Astrocyte (in vitro differentiated cells and primary cell): ENCODE results near the gene SLC12A4. TPM values are rescaled to one million over a fixed set of nuclear protein-coding genes. Genes with fewer than 3 reads are reported as not detected.
A peak's percentile ranks its signal among the peaks of the same experiment; 100 is the strongest.

ENCODE experiments used
- DNase-seq: peaks from one replicate; pipeline ENCODE4 v3.0.0-alpha.2; 2010; ENCODE audit warnings: low read depth
- FAIRE-seq: peaks from 2 replicates; lab custom pipeline; 2011; peaks lifted over from hg19 to GRCh38; lab: Jason Lieb, UNC
- H2AFZ ChIP-seq: 2 replicates; pipeline ENCODE4 v1.6.0; 2012; ENCODE audit warnings: low read depth, low read length, inconsistent platforms
- H3K27ac ChIP-seq: 2 replicates; pipeline ENCODE4 v1.5.1; 2011; ENCODE audit warnings: low read depth, low read length, inconsistent platforms
- H3K27me3 ChIP-seq: 2 replicates; pipeline ENCODE4 v1.6.0; 2011; ENCODE audit warnings: low read length, inconsistent platforms; ENCODE audit not compliant: insufficient read depth
- H3K36me3 ChIP-seq: 2 replicates; pipeline ENCODE4 v1.5.1; 2011; ENCODE audit warnings: low read length, inconsistent platforms; ENCODE audit not compliant: insufficient read depth
- H3K4me1 ChIP-seq: 2 replicates; pipeline ENCODE4 v1.5.1; 2011; ENCODE audit warnings: low read length, inconsistent platforms; ENCODE audit not compliant: insufficient read depth
- H3K4me2 ChIP-seq: 2 replicates; pipeline ENCODE4 v1.6.0; 2012; ENCODE audit warnings: low read length, inconsistent platforms
- H3K4me3 ChIP-seq: 2 replicates; pipeline ENCODE4 v1.5.1; 2011; ENCODE audit warnings: low read depth, mild to moderate bottlenecking, low read length, inconsistent platforms; ENCODE audit not compliant: insufficient read depth
- H3K79me2 ChIP-seq: 2 replicates; pipeline ENCODE4 v1.6.0; 2012; ENCODE audit warnings: mild to moderate bottlenecking, low read length, inconsistent platforms; ENCODE audit not compliant: insufficient read depth
- H3K9ac ChIP-seq: 2 replicates; pipeline ENCODE4 v1.6.0; 2012; ENCODE audit warnings: mild to moderate bottlenecking, low read length, inconsistent platforms
- H3K9me3 ChIP-seq: 2 replicates; pipeline ENCODE4 v1.5.1; 2012; ENCODE audit warnings: low read depth, mild to moderate bottlenecking, low read length, inconsistent platforms; ENCODE audit not compliant: insufficient read depth
- H4K20me1 ChIP-seq: 2 replicates; pipeline ENCODE4 v1.6.0; 2012; ENCODE audit warnings: low read length, inconsistent platforms; ENCODE audit not compliant: insufficient read depth
- H3K27ac Mint-ChIP-seq: one replicate; pipeline ENCODE4 v1.8.0; 2021; ENCODE audit warnings: mild to moderate bottlenecking, mixed read lengths; ENCODE audit not compliant: unreplicated experiment
- H3K27me3 Mint-ChIP-seq: one replicate; pipeline ENCODE4 v1.8.0; 2021; ENCODE audit warnings: low read depth, mixed read lengths; ENCODE audit not compliant: unreplicated experiment
- H3K36me3 Mint-ChIP-seq: one replicate; pipeline ENCODE4 v1.8.0; 2021; ENCODE audit warnings: low read depth, mixed read lengths; ENCODE audit not compliant: unreplicated experiment
- H3K4me1 Mint-ChIP-seq: one replicate; pipeline ENCODE4 v1.8.0; 2021; ENCODE audit warnings: low read depth, mixed read lengths; ENCODE audit not compliant: unreplicated experiment
- H3K4me3 Mint-ChIP-seq: one replicate; pipeline ENCODE4 v1.8.0; 2021; ENCODE audit warnings: mild to moderate bottlenecking, moderate library complexity, mixed read lengths; ENCODE audit not compliant: unreplicated experiment
- H3K9me3 Mint-ChIP-seq: one replicate; pipeline ENCODE4 v1.8.0; 2021; ENCODE audit warnings: mild to moderate bottlenecking, mixed read lengths; ENCODE audit not compliant: unreplicated experiment
- CTCF ChIP-seq: IDR thresholded peaks from 2 replicates; pipeline ENCODE4 v1.5.1; 2011; ENCODE audit warnings: low read depth, mild to moderate bottlenecking, inconsistent platforms, low read length, moderate library complexity; ENCODE audit not compliant: insufficient read depth
- EZH2 ChIP-seq: IDR thresholded peaks from 2 replicates; pipeline ENCODE4 v1.6.1; 2012; ENCODE audit warnings: mild to moderate bottlenecking, low read length, inconsistent platforms; ENCODE audit not compliant: insufficient read depth
- total RNA-seq: library from RNA; stranded (reverse); gene quantifications from 2 replicates; pipeline ENCODE4 v1.2.1, GENCODE V29; 2021

The SLC12A4 gene
- total RNA-seq, 1 donor from 2014 or later, result 118 TPM

DNA sequence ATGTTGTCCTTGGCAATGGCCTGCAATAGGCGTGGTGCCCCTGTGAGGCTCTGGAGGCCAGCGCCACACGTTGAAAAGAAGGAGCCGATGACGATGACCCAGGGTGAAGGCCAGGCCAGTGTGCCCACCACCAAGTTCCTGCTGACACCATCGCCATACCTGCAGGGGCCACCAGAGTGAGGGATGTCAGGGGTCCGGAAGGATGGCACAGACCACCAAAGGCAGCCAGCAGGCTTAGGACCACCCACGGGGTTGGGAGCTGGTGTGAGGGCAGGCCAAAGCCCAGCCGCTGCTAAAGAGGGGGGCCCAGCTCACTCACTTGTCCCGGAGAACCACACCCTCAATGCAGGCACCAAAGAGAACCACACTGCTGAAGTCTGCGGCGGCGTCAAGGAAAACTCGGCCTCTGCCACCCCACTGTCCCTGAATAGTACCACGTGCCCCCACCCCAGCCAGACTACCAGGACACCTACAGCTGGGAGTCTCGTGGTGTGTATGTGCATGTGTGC is 18.0 kb downstream of the SLC12A4 start:
- no peak for FAIRE-seq
- H3K4me3 Mint-ChIP-seq, result no peak overlapping the region
- no peaks in the 10 kb centered on the region for H3K9me3 ChIP-seq
- no peak for DNase-seq
- H3K4me3 ChIP-seq, result no peak overlapping the region
- H3K36me3 ChIP-seq, result peaks cover 44% of the 10 kb centered on the region
- H3K79me2 ChIP-seq, result peaks cover 7% of the 10 kb centered on the region
- no peaks in the 10 kb centered on the region for H3K9me3 Mint-ChIP-seq
- no peak overlapping the region for H3K9ac ChIP-seq
- H3K27me3 Mint-ChIP-seq, result no peaks in the 10 kb centered on the region
- no peak overlapping the region for H3K27ac Mint-ChIP-seq
- peaks cover 7% of the 10 kb centered on the region for H3K4me1 ChIP-seq
- TF ChIP-seq EZH2, result no peak
- no peak for TF ChIP-seq CTCF
- peaks cover 21% of the 10 kb centered on the region for H3K36me3 Mint-ChIP-seq
- H3K4me1 Mint-ChIP-seq, result no peaks in the 10 kb centered on the region
- H4K20me1 ChIP-seq, result peaks cover 87% of the 10 kb centered on the region
- no peak overlapping the region for H3K4me2 ChIP-seq
- no peak overlapping the region for H3K27ac ChIP-seq
- no peaks in the 10 kb centered on the region for H3K27me3 ChIP-seq
- no peak overlapping the region for H2AFZ ChIP-seq

DNA sequence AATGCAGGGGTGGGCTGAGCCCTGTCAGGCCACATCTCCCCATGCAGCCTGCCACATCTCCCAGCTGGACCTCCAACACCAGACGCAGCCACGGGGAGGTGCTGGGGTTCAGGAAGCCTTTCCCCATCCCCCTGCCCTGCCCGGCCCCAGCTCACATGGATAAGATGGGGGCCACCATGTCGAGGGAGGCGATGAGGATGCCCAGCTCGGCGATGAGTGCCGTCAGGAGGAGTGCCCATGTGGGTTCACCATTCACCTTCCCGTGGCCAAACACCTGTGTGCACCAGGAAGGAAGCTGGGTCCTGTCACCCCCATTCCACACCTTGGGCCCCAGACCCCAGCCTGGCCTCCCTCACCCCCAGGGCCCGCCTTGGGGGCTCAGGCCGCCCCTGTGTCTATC is 18.8 kb downstream of the SLC12A4 start:
- H3K4me3 Mint-ChIP-seq, result no peak overlapping the region
- Histone ChIP-seq H3K4me1 (peaks cover 9% of the 10 kb centered on the region), H3K79me2 (peaks cover 10% of the 10 kb centered on the region), H2AFZ (no peak overlapping the region), H3K4me3 (no peak overlapping the region), H3K27ac (no peak overlapping the region), H3K4me2 (no peak overlapping the region), H3K9ac (no peak overlapping the region), H3K36me3 (peaks cover 45% of the 10 kb centered on the region), H3K27me3 (no peaks in the 10 kb centered on the region), H4K20me1 (peaks cover 87% of the 10 kb centered on the region), H3K9me3 (no peaks in the 10 kb centered on the region)
- peaks cover 14% of the 10 kb centered on the region for H3K36me3 Mint-ChIP-seq
- H3K4me1 Mint-ChIP-seq, result no peaks in the 10 kb centered on the region
- TF ChIP-seq EZH2 (no peak), CTCF (no peak)
- no peaks in the 10 kb centered on the region for H3K9me3 Mint-ChIP-seq
- FAIRE-seq, result no peak
- H3K27me3 Mint-ChIP-seq, result no peaks in the 10 kb centered on the region
- no peak overlapping the region for H3K27ac Mint-ChIP-seq
- DNase-seq, result no peak

DNA sequence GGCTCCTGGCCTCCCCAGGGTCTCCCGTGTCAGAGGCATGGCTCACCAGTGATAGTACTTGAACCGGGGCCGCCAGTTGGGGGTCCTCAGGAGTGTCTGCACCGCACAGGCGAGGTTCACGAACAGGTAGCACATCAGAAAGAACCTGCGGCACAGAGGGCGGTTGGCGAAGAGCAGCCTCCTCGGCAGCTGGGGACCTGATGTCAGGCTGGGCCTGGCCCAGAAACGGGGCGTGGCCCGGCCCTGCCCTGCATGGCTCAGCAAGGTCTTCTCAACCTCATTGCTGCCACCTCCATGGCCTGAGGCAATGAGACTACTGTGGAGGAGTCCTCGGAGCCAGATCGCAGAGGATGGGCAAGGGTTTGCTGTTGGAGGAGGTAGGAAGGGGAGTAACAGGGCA is 20.4 kb downstream of the SLC12A4 start:
- DNase-seq (no peak), FAIRE-seq (no peak)
- Mint-ChIP-seq H3K4me3 (no peak overlapping the region), H3K36me3 (peaks cover 12% of the 10 kb centered on the region), H3K27ac (peak overlapping the region; percentile 41), H3K27me3 (no peaks in the 10 kb centered on the region), H3K9me3 (no peaks in the 10 kb centered on the region), H3K4me1 (no peaks in the 10 kb centered on the region)
- Histone ChIP-seq H3K27me3 (no peaks in the 10 kb centered on the region), H3K4me2 (no peak overlapping the region), H2AFZ (no peak overlapping the region), H3K36me3 (peaks cover 32% of the 10 kb centered on the region), H3K79me2 (peaks cover 7% of the 10 kb centered on the region), H3K4me1 (peaks cover 15% of the 10 kb centered on the region), H3K9ac (no peak overlapping the region), H3K9me3 (no peaks in the 10 kb centered on the region), H3K4me3 (no peak overlapping the region), H4K20me1 (peaks cover 89% of the 10 kb centered on the region), H3K27ac (no peak overlapping the region)
- TF ChIP-seq CTCF (no peak), EZH2 (no peak)
